ENCODE results near the gene XBP1.
A peak's percentile ranks its signal among the peaks of the same experiment; 100 is the strongest.
"Not testable (repeated sequence)": the region's sequence is repeated elsewhere in the genome, so short reads cannot be mapped to it uniquely, and the experiment has no call there.

Gene XBP1

GRCh38 chr22:28791841-28792490 is 8.4 kb downstream of the XBP1 start:
- no peak for DNase-seq (ENCODE audit: low read depth)

- no peak for DNase-seq (ENCODE audit: low read depth)
Observed at GRCh38 chr22:28791124-28791523, 9.2 kb downstream of the XBP1 start.

- no peak for DNase-seq (ENCODE audit: low read depth)
Observed at GRCh38 chr22:28788601-28789000, 11.8 kb downstream of the XBP1 start.

GRCh38 chr22:28783786-28784671 is 16.3 kb downstream of the XBP1 start:
- no peak for DNase-seq (ENCODE audit: low read depth)

- no peak for DNase-seq (ENCODE audit: low read depth)
Observed at GRCh38 chr22:28780296-28780695, 20.1 kb downstream of the XBP1 start.

- no peak for DNase-seq (ENCODE audit: low read depth)
Observed at GRCh38 chr22:28779833-28780232, 20.5 kb downstream of the XBP1 start.

GRCh38 chr22:28774378-28774777 is 26.0 kb downstream of the XBP1 start:
- no peak for DNase-seq (ENCODE audit: low read depth)

GRCh38 chr22:28773461-28773867 is 26.9 kb downstream of the XBP1 start:
- peak; percentile 53 for DNase-seq (ENCODE audit: low read depth)

- peak; percentile 74 for DNase-seq (ENCODE audit: low read depth)
Observed at GRCh38 chr22:28772633-28773460, 27.5 kb downstream of the XBP1 start, which contains the start of gene CCDC117. CCDC117 (plus strand) TSS chr22:28772695; CDS start chr22:28772850, 155 bp downstream.

GRCh38 chr22:28771195-28771791 is 29.1 kb downstream of the XBP1 start:
- DNase-seq (ENCODE audit: low read depth): no peak

GRCh38 chr22:28769394-28770085 is 30.8 kb downstream of the XBP1 start:
- no peak for DNase-seq (ENCODE audit: low read depth)

GRCh38 chr22:28768701-28769393 is 31.5 kb downstream of the XBP1 start:
- no peak for DNase-seq (ENCODE audit: low read depth)

GRCh38 chr22:28766628-28767027 is 33.7 kb downstream of the XBP1 start:
- no peak for DNase-seq (ENCODE audit: low read depth)

- DNase-seq (ENCODE audit: low read depth): not testable (repeated sequence)
Observed at GRCh38 chr22:28762000-28762399, 38.4 kb downstream of the XBP1 start.

- no peak for DNase-seq (ENCODE audit: low read depth)
Observed at GRCh38 chr22:28761449-28761755, 39.0 kb downstream of the XBP1 start.

GRCh38 chr22:28759861-28760560 is 40.4 kb downstream of the XBP1 start:
- DNase-seq (ENCODE audit: low read depth): no peak

- not testable (repeated sequence) for DNase-seq (ENCODE audit: low read depth)
Observed at GRCh38 chr22:28754512-28754911, 45.9 kb downstream of the XBP1 start.

GRCh38 chr22:28750471-28750881 is 49.9 kb downstream of the XBP1 start:
- DNase-seq (ENCODE audit: low read depth): peak; percentile 37

Measured in HS-5 (cell line).